Mononuclear cell (primary cell): ENCODE results near the gene R3HCC1L. TPM values are rescaled to one million over a fixed set of nuclear protein-coding genes. Genes with fewer than 3 reads are reported as not detected.

ENCODE experiments used
- H3K27me3 ChIP-seq: 2 replicates; pipeline ENCODE4 v1.6.0; 2011; ENCODE audit warnings: low read length, control low read depth; ENCODE audit not compliant: insufficient read depth
- H3K4me1 ChIP-seq: 2 replicates; pipeline ENCODE4 v1.5.1; 2011; ENCODE audit warnings: mild to moderate bottlenecking, low read length, control low read depth; ENCODE audit not compliant: insufficient read depth
- H3K4me3 ChIP-seq: 2 replicates; pipeline ENCODE4 v1.5.1; 2011; ENCODE audit warnings: mild to moderate bottlenecking, low read length, moderate library complexity
- H3K9me3 ChIP-seq: 2 replicates; pipeline ENCODE4 v1.5.1; 2011; ENCODE audit warnings: low read depth, mild to moderate bottlenecking, control low read depth, low read length
- total RNA-seq: library from RNA; depleted of rRNA; stranded (reverse); fragments of >200 nt; gene quantifications from one replicate; pipeline ENCODE4 v1.2.3, GENCODE V29; 2012

Gene R3HCC1L
- total RNA-seq, 1 donor = 32.8 TPM

DNA sequence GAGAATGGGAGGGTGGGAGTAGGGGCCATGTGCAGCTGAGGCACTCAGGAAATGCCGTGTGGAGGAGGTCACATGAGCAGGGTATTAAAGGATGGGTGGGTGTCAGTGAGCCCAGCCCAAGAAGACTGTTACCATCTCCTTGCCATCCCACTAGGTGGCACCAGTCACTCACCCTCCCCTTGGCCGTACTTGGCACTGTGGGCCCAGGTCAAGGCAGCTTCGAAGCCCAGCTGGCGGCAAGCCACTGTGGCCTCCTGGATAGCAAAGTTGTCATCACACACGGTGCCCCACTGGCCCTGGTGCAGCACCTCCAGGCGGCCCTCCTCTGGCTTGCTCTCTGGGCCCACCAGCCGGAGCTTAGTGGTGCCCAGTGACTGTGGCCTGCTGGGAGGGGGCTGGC is 128.1 kb downstream of the R3HCC1L start:
- peaks cover 5% of the 10 kb centered on the region for H3K27me3 ChIP-seq
- no peaks in the 10 kb centered on the region for H3K9me3 ChIP-seq
- peaks cover 19% of the 10 kb centered on the region for H3K4me1 ChIP-seq
- H3K4me3 ChIP-seq = no peak overlapping the region

DNA sequence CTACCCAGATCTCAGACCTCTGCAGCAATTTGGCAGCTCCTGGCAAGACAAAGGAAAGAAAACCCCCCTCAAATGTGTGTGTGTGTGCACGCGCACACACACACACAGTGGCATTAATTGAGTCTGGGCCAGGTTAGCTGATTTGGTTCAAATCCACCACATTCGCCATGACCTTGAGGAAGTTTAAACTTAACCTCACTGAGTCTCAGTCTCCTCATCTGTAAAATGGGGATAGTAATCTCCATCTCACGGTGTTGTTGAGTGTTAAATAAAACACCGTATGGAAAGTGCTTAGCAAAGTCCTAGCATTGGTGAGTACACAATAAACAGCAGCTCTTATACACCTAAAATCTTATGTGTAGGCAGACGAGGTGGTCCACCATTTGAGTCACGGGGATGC is 128.6 kb downstream of the R3HCC1L start:
- Histone ChIP-seq H3K27me3 (peaks cover 7% of the 10 kb centered on the region), H3K9me3 (no peaks in the 10 kb centered on the region), H3K4me3 (no peak overlapping the region), H3K4me1 (peaks cover 23% of the 10 kb centered on the region)

DNA sequence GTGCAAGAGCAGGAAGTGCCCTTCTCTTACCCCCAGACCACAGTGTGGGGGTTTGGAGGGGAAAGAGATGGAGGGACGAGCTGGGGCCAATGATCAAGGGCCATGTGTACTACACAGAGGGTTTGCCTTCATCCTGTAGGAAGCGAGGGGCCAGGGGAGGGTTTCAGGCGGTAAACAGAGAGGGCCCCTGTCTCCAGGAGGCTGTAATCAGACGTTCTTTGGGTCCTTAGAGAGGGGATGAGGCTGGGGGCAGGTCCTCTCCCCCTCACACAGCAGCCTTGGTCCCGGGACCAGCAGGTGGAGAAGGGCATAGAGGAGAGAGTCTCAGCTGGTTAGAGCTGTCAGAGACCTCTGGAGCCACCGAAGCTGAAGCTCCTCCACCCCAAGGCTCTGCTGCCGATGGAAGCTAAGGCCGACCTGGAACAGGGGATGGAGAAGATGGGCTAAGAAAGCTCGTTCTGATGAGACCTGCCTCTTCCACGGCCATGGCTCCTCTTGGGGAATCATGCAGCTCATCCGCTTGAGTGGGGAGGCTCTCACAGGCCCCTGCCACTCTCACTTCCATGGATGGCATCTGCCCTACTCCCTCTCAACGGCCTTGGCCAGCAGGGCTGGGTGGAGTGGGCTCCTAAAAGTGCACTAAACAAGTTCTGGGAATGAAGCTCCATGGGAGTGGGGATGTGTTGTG is 130.1 kb downstream of the R3HCC1L start:
- Histone ChIP-seq H3K4me3 (no peak overlapping the region), H3K4me1 (peaks cover 20% of the 10 kb centered on the region), H3K9me3 (no peaks in the 10 kb centered on the region), H3K27me3 (peaks cover 14% of the 10 kb centered on the region)

GRCh38 chr10:98265403-98266378 is 131.2 kb downstream of the R3HCC1L start:
- Histone ChIP-seq H3K4me3 (no peak overlapping the region), H3K9me3 (no peaks in the 10 kb centered on the region), H3K27me3 (peaks cover 14% of the 10 kb centered on the region), H3K4me1 (peaks cover 8% of the 10 kb centered on the region)

DNA sequence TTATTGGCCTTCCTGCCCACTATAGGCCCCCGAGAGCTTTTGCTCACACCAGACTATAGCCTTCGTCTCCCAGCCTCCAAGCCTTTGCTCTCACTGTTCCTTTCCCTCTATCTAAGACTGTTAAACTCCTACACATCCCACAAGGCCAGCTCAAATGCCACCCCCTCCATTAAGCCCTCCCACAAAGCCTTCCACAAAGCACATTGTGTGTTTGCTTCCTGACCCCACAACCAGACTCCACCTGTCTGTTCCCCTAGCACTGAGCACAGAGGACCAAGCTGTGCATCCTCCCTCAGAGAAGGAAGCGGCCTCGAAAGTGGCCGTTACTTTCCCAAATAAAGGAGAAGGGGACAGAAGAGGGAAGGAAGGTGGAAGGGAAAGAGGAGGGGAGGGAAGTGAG is 132.2 kb downstream of the R3HCC1L start:
- no peak overlapping the region for H3K4me3 ChIP-seq
- H3K9me3 ChIP-seq = no peaks in the 10 kb centered on the region
- H3K27me3 ChIP-seq = peaks cover 14% of the 10 kb centered on the region
- peaks cover 8% of the 10 kb centered on the region for H3K4me1 ChIP-seq

GRCh38 chr10:98267069-98267893 is 132.8 kb downstream of the R3HCC1L start:
- Histone ChIP-seq H3K9me3 (no peaks in the 10 kb centered on the region), H3K4me1 (peaks cover 8% of the 10 kb centered on the region), H3K27me3 (peaks cover 14% of the 10 kb centered on the region), H3K4me3 (no peak overlapping the region)

GRCh38 chr10:98267894-98268693 is 133.6 kb downstream of the R3HCC1L start, which contains the start of gene LOXL4:
Gene LOXL4, minus strand, starts transcription at chr10:98268194. Its CDS starts 5,175 bp downstream, at chr10:98263019.
- Histone ChIP-seq H3K9me3 (no peaks in the 10 kb centered on the region), H3K27me3 (peaks cover 14% of the 10 kb centered on the region), H3K4me1 (peaks cover 8% of the 10 kb centered on the region), H3K4me3 (no peak within 1 kb of the TSS)

DNA sequence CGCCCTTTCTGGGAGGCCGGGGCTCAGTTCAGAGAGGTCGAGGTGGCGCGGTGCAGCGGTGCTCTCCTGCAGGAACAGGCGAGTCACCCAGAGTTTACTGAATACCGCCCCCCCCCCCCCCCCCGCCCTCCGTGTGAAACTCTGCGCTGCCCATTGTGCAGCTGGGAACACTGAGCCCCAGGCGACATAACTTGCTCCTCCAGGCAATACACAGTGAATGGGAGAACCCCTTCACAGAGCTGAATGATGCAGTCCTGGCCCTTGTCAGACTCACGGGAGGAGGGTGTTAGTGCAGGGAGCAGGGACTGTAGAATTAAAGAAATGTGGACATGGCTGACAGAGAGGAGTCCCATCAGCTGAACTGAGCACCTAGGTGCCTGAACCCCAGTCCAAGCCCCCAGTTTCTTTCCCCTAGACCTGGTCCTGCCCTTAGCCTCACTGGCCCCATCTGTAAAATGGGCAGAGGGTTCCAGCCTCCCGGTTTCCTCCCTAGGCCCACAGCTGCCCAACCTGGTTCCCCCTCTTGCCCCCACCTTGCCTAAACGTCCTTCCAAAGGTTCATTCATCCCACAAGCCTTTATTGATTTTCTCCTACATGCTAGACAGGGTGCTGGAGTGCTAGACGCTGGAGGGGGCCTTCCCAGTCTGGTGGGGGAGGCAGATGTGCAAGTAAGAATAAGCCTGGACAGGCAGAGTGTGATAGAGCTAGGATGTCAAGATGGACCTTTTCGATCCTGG is 134.4 kb downstream of the R3HCC1L start:
- H3K27me3 ChIP-seq = peaks cover 14% of the 10 kb centered on the region
- no peaks in the 10 kb centered on the region for H3K9me3 ChIP-seq
- H3K4me1 ChIP-seq = peaks cover 8% of the 10 kb centered on the region
- no peak overlapping the region for H3K4me3 ChIP-seq

GRCh38 chr10:98269435-98269912 is 135.0 kb downstream of the R3HCC1L start:
- H3K4me3 ChIP-seq = no peak overlapping the region
- H3K9me3 ChIP-seq = no peaks in the 10 kb centered on the region
- peaks cover 14% of the 10 kb centered on the region for H3K27me3 ChIP-seq
- peaks cover 8% of the 10 kb centered on the region for H3K4me1 ChIP-seq

GRCh38 chr10:98270073-98270740 is 135.8 kb downstream of the R3HCC1L start:
- Histone ChIP-seq H3K27me3 (peaks cover 14% of the 10 kb centered on the region), H3K9me3 (no peaks in the 10 kb centered on the region), H3K4me1 (peaks cover 8% of the 10 kb centered on the region), H3K4me3 (no peak overlapping the region)

DNA sequence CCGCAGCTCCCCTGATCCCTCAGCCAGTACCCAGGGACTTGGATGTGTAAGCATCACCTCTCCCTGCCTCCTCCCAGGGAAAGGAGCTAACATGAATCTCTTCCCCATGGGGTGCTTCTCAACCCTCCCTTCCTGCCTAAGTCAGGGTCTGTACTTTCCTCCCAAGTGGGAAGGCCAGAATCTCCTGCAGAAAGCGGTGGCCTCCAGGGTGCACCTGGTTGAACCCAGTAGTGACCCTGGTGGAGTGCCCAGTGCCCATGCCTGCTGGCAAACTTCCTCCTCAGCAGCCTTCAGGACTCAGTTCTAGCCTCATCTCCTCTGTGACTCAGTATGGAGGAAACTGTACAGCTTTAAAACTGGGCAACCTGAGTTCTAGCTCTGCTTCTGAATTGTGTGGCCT is 136.3 kb downstream of the R3HCC1L start:
- no peaks in the 10 kb centered on the region for H3K9me3 ChIP-seq
- H3K4me3 ChIP-seq = no peak overlapping the region
- H3K27me3 ChIP-seq = peaks cover 14% of the 10 kb centered on the region
- H3K4me1 ChIP-seq = peaks cover 8% of the 10 kb centered on the region

DNA sequence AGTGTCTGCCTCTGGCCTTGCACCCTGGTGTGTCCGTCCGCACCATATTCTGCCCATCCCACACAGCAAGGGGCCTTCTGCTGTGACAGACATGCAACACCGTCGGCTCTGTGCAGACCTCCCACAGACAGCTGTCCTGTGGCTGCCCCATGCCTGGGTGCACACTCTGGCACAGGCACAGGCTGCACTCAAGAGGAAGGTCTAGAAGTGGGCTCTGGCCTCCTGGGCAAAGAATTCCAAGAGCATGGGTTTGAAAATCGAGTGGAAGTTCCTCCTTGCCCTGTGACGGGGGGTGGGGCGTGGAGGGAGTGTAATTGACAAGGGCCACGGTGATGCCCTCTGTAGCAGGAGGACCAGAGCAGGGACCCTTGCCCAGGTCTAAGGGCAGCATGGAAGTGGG is 137.8 kb downstream of the R3HCC1L start:
- Histone ChIP-seq H3K9me3 (no peaks in the 10 kb centered on the region), H3K4me1 (peaks cover 8% of the 10 kb centered on the region), H3K4me3 (no peak overlapping the region), H3K27me3 (peaks cover 13% of the 10 kb centered on the region)

GRCh38 chr10:98272656-98273055 is 138.2 kb downstream of the R3HCC1L start:
- Histone ChIP-seq H3K4me1 (peaks cover 6% of the 10 kb centered on the region), H3K4me3 (no peak overlapping the region), H3K9me3 (no peaks in the 10 kb centered on the region), H3K27me3 (peaks cover 9% of the 10 kb centered on the region)
